ENCODE measurements around the gene DPYSL4. TPM values are rescaled to one million over a fixed set of nuclear protein-coding genes. Genes with fewer than 3 reads are reported as not detected.

The DPYSL4 gene
- total RNA-seq, 1 donor from 2014 or later, result 0.94 TPM

- no peak for DNase-seq (ENCODE audit: low read depth)
Measured at GRCh38 chr10:132178672-132179545, 7.8 kb upstream of the DPYSL4 start.

- DNase-seq (ENCODE audit: low read depth), result no peak
Measured at GRCh38 chr10:132179551-132180392, 7.0 kb upstream of the DPYSL4 start.

- no peak for DNase-seq (ENCODE audit: low read depth)
Measured at GRCh38 chr10:132180736-132181135, 6.0 kb upstream of the DPYSL4 start.

GRCh38 chr10:132181691-132182425 lies 4.9 kb upstream of the DPYSL4 start:
- DNase-seq (ENCODE audit: low read depth), result no peak

GRCh38 chr10:132182591-132182990 lies 4.2 kb upstream of the DPYSL4 start:
- DNase-seq (ENCODE audit: low read depth), result no peak

- DNase-seq (ENCODE audit: low read depth), result no peak
Measured at GRCh38 chr10:132183046-132183445, 3.7 kb upstream of the DPYSL4 start.

GRCh38 chr10:132184816-132185593 lies 1.7 kb upstream of the DPYSL4 start:
- DNase-seq (ENCODE audit: low read depth), result no peak

GRCh38 chr10:132185601-132186487 lies 904 bp upstream of the DPYSL4 start:
- no peak for DNase-seq (ENCODE audit: low read depth)

GRCh38 chr10:132187430-132188138 lies 836 bp downstream of the DPYSL4 start:
- no peak for DNase-seq (ENCODE audit: low read depth)

GRCh38 chr10:132188331-132188730 lies 1.6 kb downstream of the DPYSL4 start:
- DNase-seq (ENCODE audit: low read depth), result no peak

GRCh38 chr10:132189016-132189415 lies 2.3 kb downstream of the DPYSL4 start:
- no peak for DNase-seq (ENCODE audit: low read depth)

GRCh38 chr10:132189810-132190422 lies 3.2 kb downstream of the DPYSL4 start:
- DNase-seq (ENCODE audit: low read depth), result no peak

- DNase-seq (ENCODE audit: low read depth), result no peak
Measured at GRCh38 chr10:132192076-132192975, 5.6 kb downstream of the DPYSL4 start.

- DNase-seq (ENCODE audit: low read depth), result no peak
Measured at GRCh38 chr10:132192991-132193665, 6.4 kb downstream of the DPYSL4 start.

GRCh38 chr10:132193907-132194552 lies 7.3 kb downstream of the DPYSL4 start:
- no peak for DNase-seq (ENCODE audit: low read depth)

GRCh38 chr10:132194726-132195125 lies 8.0 kb downstream of the DPYSL4 start:
- no peak for DNase-seq (ENCODE audit: low read depth)

Measured in renal cortical epithelial cell (primary cell).